MCF 10A (cell line): ENCODE results near the gene BAIAP2L2. TPM values are rescaled to one million over a fixed set of nuclear protein-coding genes. Genes with fewer than 3 reads are reported as not detected.

Source experiments
- BruUV-seq: library from RNA; stranded (reverse); fragments of 400-500 nt; replicated peaks from 2 replicates; lab custom pipeline; 2021; lab: Mats Ljungman, UMichigan
- CTCF ChIA-PET: fragments of 300-600 bp; sonication (Branson Sonifier 250); formaldehyde crosslinking; extraction: SDS; loops from one replicate; lab custom pipeline; 2021; ENCODE audit warnings: antibody characterized with exemption, inconsistent platforms; lab: Yijun Ruan, JAX
- POLR2A ChIA-PET: fragments of 300-600, 350-650 bp; sonication (Branson Sonifier 250); formaldehyde crosslinking; extraction: SDS; loops from one replicate; lab custom pipeline; 2020; ENCODE audit warnings: antibody characterized with exemption, inconsistent platforms; lab: Yijun Ruan, JAX
- DNase-seq: peaks from one replicate; pipeline ENCODE4 v3.0.0-alpha.2; 2018; ENCODE audit not compliant: unreplicated experiment
- H3K27ac Mint-ChIP-seq: one replicate; pipeline ENCODE4 v1.8.0; 2022; ENCODE audit warnings: mild to moderate bottlenecking, low read depth, mixed read lengths; ENCODE audit not compliant: unreplicated experiment
- H3K27me3 Mint-ChIP-seq: one replicate; pipeline ENCODE4 v1.8.0; 2022; ENCODE audit warnings: mixed read lengths; ENCODE audit not compliant: insufficient read depth, unreplicated experiment
- H3K36me3 Mint-ChIP-seq: one replicate; pipeline ENCODE4 v1.8.0; 2022; ENCODE audit warnings: mild to moderate bottlenecking, moderate library complexity, mixed read lengths; ENCODE audit not compliant: insufficient read depth, unreplicated experiment
- H3K4me1 Mint-ChIP-seq: one replicate; pipeline ENCODE4 v1.8.0; 2022; ENCODE audit warnings: mixed read lengths; ENCODE audit not compliant: insufficient read depth, unreplicated experiment
- H3K4me3 Mint-ChIP-seq: one replicate; pipeline ENCODE4 v1.8.0; 2022; ENCODE audit warnings: mild to moderate bottlenecking, moderate library complexity, mixed read lengths; ENCODE audit not compliant: unreplicated experiment
- H3K9me3 Mint-ChIP-seq: one replicate; pipeline ENCODE4 v1.8.0; 2022; ENCODE audit warnings: mixed read lengths; ENCODE audit not compliant: unreplicated experiment
- CTCF ChIP-seq: fragments of 200-600 bp; IDR thresholded peaks from one replicate; pipeline ENCODE4 v1.8.0; 2022; ENCODE audit warnings: antibody characterized with exemption, mild to moderate bottlenecking; ENCODE audit not compliant: unreplicated experiment
- intact Hi-C: fragments of 100-400 bp; cut with micrococcal nuclease; formaldehyde crosslinking; loops from 2 replicates; pipeline ENCODE4 v1.14.1; 2022
- total RNA-seq: library from RNA; stranded (reverse); gene quantifications from 2 replicates; pipeline ENCODE4 v1.2.3, GENCODE V29; 2022

The BAIAP2L2 gene
- total RNA-seq, 1 experiment from 2014 or later: 7.1 TPM

DNA sequence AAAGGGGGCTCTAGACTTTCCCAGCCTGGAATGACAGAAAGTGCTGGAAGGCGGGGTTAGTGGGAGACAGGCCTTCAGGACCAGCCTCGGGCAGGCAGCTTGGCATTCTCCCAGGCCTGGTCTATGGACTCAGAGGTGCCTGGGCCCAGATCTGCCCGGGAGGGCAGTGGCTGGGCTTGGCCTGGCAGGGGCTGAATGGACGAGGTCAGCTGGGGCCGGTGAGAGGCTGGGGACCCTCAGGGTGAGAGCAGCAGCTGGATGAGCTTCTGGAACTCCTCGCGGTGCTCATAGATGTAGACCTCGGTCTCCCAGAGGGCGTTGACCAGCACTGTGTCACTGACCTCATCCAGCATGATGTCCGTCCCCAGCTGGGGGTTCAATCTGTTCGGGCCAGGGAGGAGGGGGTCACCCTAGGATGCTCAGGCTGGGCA lies 1.5 kb upstream of the BAIAP2L2 start:
- intact Hi-C loops: loop anchor here (5.0 kb wide), 2 partner anchors 115 to 240 kb away; no protein-coding TSS in a partner anchor
- no peak for TF ChIP-seq CTCF
- Mint-ChIP-seq H3K27me3 (no peaks in the 10 kb centered on the region), H3K4me3 (no peak overlapping the region), H3K36me3 (no peaks in the 10 kb centered on the region), H3K27ac (no peak overlapping the region), H3K9me3 (no peaks in the 10 kb centered on the region), H3K4me1 (peaks cover 5% of the 10 kb centered on the region)
- ChIA-PET POLR2A (no interaction called here), CTCF (interaction anchor here (0.6 to 5.1 kb wide), 4 partner anchors 12 to 181 kb away, joined by 3 to 32 read pairs (median 3); no protein-coding TSS in a partner anchor)
- no peak for DNase-seq
- BruUV-seq: no TSS peak

GRCh38 chr22:38110863-38111852 lies 674 bp upstream of the BAIAP2L2 start:
- Mint-ChIP-seq H3K9me3 (no peaks in the 10 kb centered on the region), H3K4me1 (peaks cover 5% of the 10 kb centered on the region), H3K36me3 (no peaks in the 10 kb centered on the region), H3K27me3 (no peaks in the 10 kb centered on the region), H3K27ac (no peak overlapping the region), H3K4me3 (no peak overlapping the region)
- no TSS peak for BruUV-seq
- POLR2A ChIA-PET: no interaction called here
- TF ChIP-seq CTCF: no peak
- CTCF ChIA-PET: interaction anchor here (0.6 to 5.1 kb wide), 4 partner anchors 11 to 180 kb away, joined by 3 to 32 read pairs (median 3); no protein-coding TSS in a partner anchor
- intact Hi-C loops: loop anchor here (5.0 kb wide), 2 partner anchors 116 to 241 kb away; no protein-coding TSS in a partner anchor
- no peak for DNase-seq

DNA sequence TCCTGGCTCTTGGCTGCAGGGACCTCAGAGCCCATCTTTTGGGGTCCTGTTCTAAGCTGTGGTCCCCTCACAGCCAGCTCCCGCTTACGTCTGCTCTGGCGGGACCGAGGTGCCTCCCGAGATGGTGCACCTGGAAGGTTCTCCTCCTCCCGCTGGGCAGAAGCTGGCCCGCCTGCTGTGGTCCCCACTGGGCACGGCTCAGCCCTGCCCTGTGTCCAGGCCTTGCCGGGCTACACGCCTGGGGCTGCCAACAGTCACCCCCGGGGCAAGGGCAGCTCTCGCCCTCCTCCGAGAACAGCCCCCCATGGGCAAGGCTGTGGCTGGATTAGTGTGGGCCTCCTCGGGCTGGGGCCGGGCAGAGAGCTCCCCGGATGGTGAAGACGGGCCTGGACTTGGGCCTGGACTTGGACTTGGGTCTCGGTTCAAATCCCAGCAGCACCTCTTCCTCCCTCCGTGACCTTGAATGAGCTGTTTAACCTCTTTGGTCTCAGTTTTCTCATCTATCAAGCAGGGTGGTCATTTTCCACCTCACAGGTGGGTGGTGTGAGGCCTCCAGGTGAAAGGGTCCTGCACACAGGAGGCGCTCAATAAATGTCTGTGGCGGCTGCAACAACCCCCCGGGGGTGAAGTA lies 998 bp downstream of the BAIAP2L2 start:
- Mint-ChIP-seq H3K27me3 (no peaks in the 10 kb centered on the region), H3K36me3 (no peaks in the 10 kb centered on the region), H3K4me1 (peaks cover 4% of the 10 kb centered on the region), H3K9me3 (no peaks in the 10 kb centered on the region), H3K4me3 (no peak overlapping the region), H3K27ac (no peak overlapping the region)
- intact Hi-C loops: loop anchor here (5.0 kb wide), 2 partner anchors 118 to 243 kb away; no protein-coding TSS in a partner anchor
- BruUV-seq: no TSS peak
- ChIA-PET POLR2A (no interaction called here), CTCF (interaction anchor here (0.7 to 1.2 kb wide), 2 partner anchors 57 to 168 kb away, joined by 3 read pairs; no protein-coding TSS in a partner anchor)
- no peak for TF ChIP-seq CTCF
- no peak for DNase-seq
